Stimulated activated CD4-positive, alpha-beta T cell treated with anti-CD3 and anti-CD28 coated beads, TNF-alpha, amount 100 ng/mL, for 48 hours (primary cell): ENCODE results near the gene GPX2.
"Not testable (repeated sequence)": the region's sequence is repeated elsewhere in the genome, so short reads cannot be mapped to it uniquely, and the experiment has no call there.

Experiments
- DNase-seq, 3 donors: peaks; one replicate each; pipeline ENCODE4 v3.0.0-alpha.2; 2020; ENCODE audit warnings: low read depth in 3 of 3

The GPX2 gene

DNA sequence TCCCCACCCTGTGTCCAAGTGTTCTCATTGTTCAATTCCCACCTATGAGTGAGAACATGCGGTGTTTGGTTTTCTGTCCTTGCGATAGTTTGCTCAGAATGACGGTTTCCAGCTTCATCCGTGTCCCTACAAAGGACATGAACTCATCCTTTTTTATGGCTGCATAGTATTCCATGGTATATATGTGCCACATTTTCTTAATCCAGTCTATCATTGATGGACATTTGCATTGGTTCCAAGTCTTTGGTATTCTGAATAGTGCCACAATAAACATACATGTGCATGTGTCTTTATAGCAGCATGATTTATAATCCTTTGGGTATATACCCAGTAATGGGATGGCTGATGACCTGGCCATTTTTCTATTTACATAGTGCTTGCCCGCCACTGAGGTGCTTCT, 29.1 kb downstream of the GPX2 start:
- not testable (repeated sequence) for DNase-seq

- no peak for DNase-seq
Observed at GRCh38 chr14:64912261-64912660, 30.3 kb downstream of the GPX2 start.

- no peak for DNase-seq
Observed at GRCh38 chr14:64910847-64911495, 31.6 kb downstream of the GPX2 start.

- DNase-seq, result no peak
Observed at GRCh38 chr14:64906022-64906421, 36.5 kb downstream of the GPX2 start.

GRCh38 chr14:64899958-64900357, 42.6 kb downstream of the GPX2 start:
- DNase-seq, result no peak

GRCh38 chr14:64891839-64892375, 50.6 kb downstream of the GPX2 start:
- peak in 1 of 3 donors; percentile 10 for DNase-seq

DNA sequence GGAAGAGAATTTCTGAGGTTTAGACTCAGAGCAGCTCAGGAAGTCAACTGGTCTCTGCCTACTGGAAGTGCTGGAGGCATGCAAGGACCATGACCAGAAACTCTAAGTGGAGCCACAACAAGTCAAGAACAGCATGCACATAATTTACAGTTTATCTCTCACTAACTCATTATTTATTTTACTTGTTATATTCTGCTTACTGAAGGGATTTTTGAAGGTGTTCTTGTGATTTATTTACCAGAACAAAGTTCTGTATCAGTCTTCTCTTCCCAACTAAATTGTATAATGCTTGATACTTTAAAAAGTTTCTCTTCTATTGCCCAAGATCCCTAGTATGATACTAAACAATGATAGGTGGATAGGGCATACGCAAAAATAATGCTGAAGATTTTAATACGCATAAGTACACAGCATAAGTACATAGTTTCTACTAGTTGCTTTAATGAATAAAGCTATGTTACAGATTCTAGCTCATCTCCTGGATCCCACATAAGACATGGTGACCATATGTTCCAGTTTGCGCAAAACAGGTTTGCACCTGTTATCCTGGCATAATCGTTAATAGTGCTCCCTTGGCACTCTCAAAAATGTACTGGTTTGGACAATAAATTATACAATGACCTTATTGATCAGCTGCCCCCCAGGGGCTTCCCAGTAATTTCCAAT, 51.2 kb downstream of the GPX2 start:
- no peak for DNase-seq

GRCh38 chr14:64889352-64889751, 53.2 kb downstream of the GPX2 start:
- no peak for DNase-seq
